Forelimb muscle (tissue), 1 donor: ENCODE data around the gene CUL7. TPM values are rescaled to one million over a fixed set of nuclear protein-coding genes. Genes with fewer than 3 reads are reported as not detected.
"Not testable (repeated sequence)": the region's sequence is repeated elsewhere in the genome, so short reads cannot be mapped to it uniquely, and the experiment has no call there.

Experiments used
- DNase-seq: peaks from one replicate; pipeline ENCODE4 v3.0.0-alpha.2; 2013; ENCODE audit warnings: low read depth
- polyA plus RNA-seq: library from polyadenylated mRNA; unstranded; fragments of 120-200 nt; gene quantifications from one replicate; pipeline ENCODE4 v1.2.1, GENCODE V29; 2013; ENCODE audit not compliant: insufficient read length

CUL7 gene
- polyA plus RNA-seq, 1 donor = 44.5 TPM

GRCh38 chr6:43014434-43014909 is 39.2 kb downstream of the CUL7 start:
- DNase-seq = no peak

- DNase-seq = peak; percentile 99
These were observed 39.7 kb downstream of the CUL7 start, which contains the start of the genes KLHDC3 and MEA1 for GRCh38 chr6:43013843-43014433. KLHDC3 (plus strand) TSS chr6:43014249; CDS start chr6:43017193, 2,944 bp downstream. MEA1 (minus strand) TSS chr6:43013946; CDS start chr6:43013813, 133 bp downstream.

- DNase-seq = no peak
These were observed 40.4 kb downstream of the CUL7 start for GRCh38 chr6:43013097-43013842.

GRCh38 chr6:43012364-43012763 is 41.3 kb downstream of the CUL7 start:
- no peak for DNase-seq

GRCh38 chr6:43011207-43011606 is 42.4 kb downstream of the CUL7 start:
- DNase-seq = no peak

GRCh38 chr6:43009124-43009523 is 44.5 kb downstream of the CUL7 start:
- no peak for DNase-seq

- DNase-seq = no peak
These were observed 46.5 kb downstream of the CUL7 start for GRCh38 chr6:43007126-43007525.

GRCh38 chr6:43006251-43006650 is 47.4 kb downstream of the CUL7 start:
- no peak for DNase-seq

GRCh38 chr6:43005844-43006243 is 47.8 kb downstream of the CUL7 start:
- DNase-seq = no peak

GRCh38 chr6:43001843-43002242 is 51.8 kb downstream of the CUL7 start:
- no peak for DNase-seq

GRCh38 chr6:42998205-42998604 is 55.4 kb downstream of the CUL7 start:
- not testable (repeated sequence) for DNase-seq

GRCh38 chr6:42996513-42996912 is 57.1 kb downstream of the CUL7 start:
- DNase-seq = no peak

GRCh38 chr6:42993445-42993844 is 60.2 kb downstream of the CUL7 start:
- DNase-seq = no peak

- no peak for DNase-seq
These were observed 63.7 kb downstream of the CUL7 start for GRCh38 chr6:42989923-42990322.

GRCh38 chr6:42988486-42989020 is 65.1 kb downstream of the CUL7 start:
- no peak for DNase-seq

Other genes with a start within 250 kb of the CUL7 start
- gene RPL7L1, start 174.2 kb downstream of the CUL7 start, polyA plus RNA-seq = 78.8 TPM
- gene PTCRA, start 137.8 kb downstream of the CUL7 start, polyA plus RNA-seq = not detected
- gene CNPY3, start 124.4 kb downstream of the CUL7 start, polyA plus RNA-seq = 23.6 TPM
- 0.65 TPM for gene GNMT, start 93.1 kb downstream of the CUL7 start, polyA plus RNA-seq
- gene PEX6, start 74.7 kb downstream of the CUL7 start, polyA plus RNA-seq = 15.0 TPM
- 39.0 TPM for gene PPP2R5D, start 69.3 kb downstream of the CUL7 start, polyA plus RNA-seq
- gene MEA1, start 39.9 kb downstream of the CUL7 start, polyA plus RNA-seq = 39.6 TPM
- gene KLHDC3, start 39.6 kb downstream of the CUL7 start, polyA plus RNA-seq = 227 TPM
- gene RRP36, start 32.2 kb downstream of the CUL7 start, polyA plus RNA-seq = 40.4 TPM
- 43.9 TPM for gene MRPL2, start 5.6 kb upstream of the CUL7 start, polyA plus RNA-seq
- gene KLC4, start 5.8 kb upstream of the CUL7 start, polyA plus RNA-seq = 27.6 TPM
- 53.2 TPM for gene PTK7, start 22.5 kb upstream of the CUL7 start, polyA plus RNA-seq
- 57.1 TPM for gene SRF, start 117.4 kb upstream of the CUL7 start, polyA plus RNA-seq
- gene CUL9, start 128.3 kb upstream of the CUL7 start, polyA plus RNA-seq = 17.8 TPM
- 15.2 TPM for gene DNPH1, start 175.6 kb upstream of the CUL7 start, polyA plus RNA-seq
- gene TTBK1, start 189.6 kb upstream of the CUL7 start, polyA plus RNA-seq = 0.04 TPM
- gene SLC22A7, start 244.4 kb upstream of the CUL7 start, polyA plus RNA-seq = not detected